ENCODE results near the gene PDGFD.

- TF ChIP-seq, protein P1, sequence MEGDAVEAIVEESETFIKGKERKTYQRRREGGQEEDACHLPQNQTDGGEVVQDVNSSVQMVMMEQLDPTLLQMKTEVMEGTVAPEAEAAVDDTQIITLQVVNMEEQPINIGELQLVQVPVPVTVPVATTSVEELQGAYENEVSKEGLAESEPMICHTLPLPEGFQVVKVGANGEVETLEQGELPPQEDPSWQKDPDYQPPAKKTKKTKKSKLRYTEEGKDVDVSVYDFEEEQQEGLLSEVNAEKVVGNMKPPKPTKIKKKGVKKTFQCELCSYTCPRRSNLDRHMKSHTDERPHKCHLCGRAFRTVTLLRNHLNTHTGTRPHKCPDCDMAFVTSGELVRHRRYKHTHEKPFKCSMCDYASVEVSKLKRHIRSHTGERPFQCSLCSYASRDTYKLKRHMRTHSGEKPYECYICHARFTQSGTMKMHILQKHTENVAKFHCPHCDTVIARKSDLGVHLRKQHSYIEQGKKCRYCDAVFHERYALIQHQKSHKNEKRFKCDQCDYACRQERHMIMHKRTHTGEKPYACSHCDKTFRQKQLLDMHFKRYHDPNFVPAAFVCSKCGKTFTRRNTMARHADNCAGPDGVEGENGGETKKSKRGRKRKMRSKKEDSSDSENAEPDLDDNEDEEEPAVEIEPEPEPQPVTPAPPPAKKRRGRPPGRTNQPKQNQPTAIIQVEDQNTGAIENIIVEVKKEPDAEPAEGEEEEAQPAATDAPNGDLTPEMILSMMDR (IDR thresholded peaks at IDR 0.05) = no peak
- no peak for TF ChIP-seq POLR2AphosphoS5 (IDR thresholded peaks at IDR 0.05; ENCODE audit: insufficient read depth in 1 of 2, low read depth in 1 of 2)
- TF ChIP-seq POLR2A (IDR thresholded peaks at IDR 0.05) = no peak
Measured at GRCh38 chr11:104067534-104067933, 96.4 kb downstream of the PDGFD start.
